ENCODE data around the gene CSMD2. TPM values are rescaled to one million over a fixed set of nuclear protein-coding genes. Genes with fewer than 3 reads are reported as not detected.

Gene CSMD2
- total RNA-seq, 1 donor from 2014 or later: 0.55 TPM

DNA sequence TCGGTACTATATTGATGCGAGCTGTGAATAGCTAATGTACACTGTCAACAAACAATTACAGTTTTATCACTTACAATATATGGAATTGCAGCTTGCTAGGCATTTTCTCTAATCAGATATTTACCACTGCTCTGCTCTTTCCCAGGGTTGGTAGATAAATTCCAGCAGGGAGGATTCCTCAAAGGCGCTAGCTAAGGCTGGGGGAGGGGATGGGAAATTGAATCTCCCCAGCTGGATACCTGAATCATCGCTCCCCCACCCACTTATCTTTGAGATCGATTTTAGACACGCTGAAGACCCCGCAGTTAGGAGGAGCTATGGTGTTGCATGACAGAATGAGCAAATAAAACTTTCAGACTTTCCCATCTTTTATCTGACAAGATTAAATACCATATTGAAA is 127.2 kb downstream of the CSMD2 start:
- Mint-ChIP-seq H3K27me3 (ENCODE audit: low read depth) (no peaks in the 10 kb centered on the region), H3K4me1 (ENCODE audit: low read depth) (no peaks in the 10 kb centered on the region), H3K4me3 (ENCODE audit: unreplicated experiment) (no peak overlapping the region), H3K9me3 (ENCODE audit: low read depth) (no peaks in the 10 kb centered on the region), H3K27ac (ENCODE audit: unreplicated experiment) (no peak overlapping the region), H3K36me3 (ENCODE audit: low read depth) (no peaks in the 10 kb centered on the region)
- TF ChIP-seq, protein P1, sequence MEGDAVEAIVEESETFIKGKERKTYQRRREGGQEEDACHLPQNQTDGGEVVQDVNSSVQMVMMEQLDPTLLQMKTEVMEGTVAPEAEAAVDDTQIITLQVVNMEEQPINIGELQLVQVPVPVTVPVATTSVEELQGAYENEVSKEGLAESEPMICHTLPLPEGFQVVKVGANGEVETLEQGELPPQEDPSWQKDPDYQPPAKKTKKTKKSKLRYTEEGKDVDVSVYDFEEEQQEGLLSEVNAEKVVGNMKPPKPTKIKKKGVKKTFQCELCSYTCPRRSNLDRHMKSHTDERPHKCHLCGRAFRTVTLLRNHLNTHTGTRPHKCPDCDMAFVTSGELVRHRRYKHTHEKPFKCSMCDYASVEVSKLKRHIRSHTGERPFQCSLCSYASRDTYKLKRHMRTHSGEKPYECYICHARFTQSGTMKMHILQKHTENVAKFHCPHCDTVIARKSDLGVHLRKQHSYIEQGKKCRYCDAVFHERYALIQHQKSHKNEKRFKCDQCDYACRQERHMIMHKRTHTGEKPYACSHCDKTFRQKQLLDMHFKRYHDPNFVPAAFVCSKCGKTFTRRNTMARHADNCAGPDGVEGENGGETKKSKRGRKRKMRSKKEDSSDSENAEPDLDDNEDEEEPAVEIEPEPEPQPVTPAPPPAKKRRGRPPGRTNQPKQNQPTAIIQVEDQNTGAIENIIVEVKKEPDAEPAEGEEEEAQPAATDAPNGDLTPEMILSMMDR (IDR thresholded peaks at IDR 0.05): no peak
- DNase-seq (ENCODE audit: low spot score): no peak

DNA sequence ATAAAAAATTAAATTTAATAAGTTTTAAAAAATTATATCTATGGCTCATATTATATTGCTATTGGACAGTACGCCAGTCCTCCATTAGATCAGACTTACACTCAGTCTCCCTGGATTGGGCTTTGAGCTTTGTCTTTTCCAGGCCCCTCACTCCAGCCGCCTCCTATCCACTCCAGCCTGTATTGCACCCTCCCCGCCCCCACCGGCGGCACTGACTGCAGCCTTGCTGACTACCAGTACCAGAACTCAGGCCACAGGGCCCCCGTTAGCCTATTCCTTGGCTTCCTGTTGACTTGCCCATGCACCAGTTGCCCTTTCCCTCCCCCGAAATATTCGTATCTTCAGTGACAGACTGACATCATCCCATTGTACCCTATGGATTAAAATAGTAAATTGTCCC is 127.9 kb downstream of the CSMD2 start:
- no peak for DNase-seq (ENCODE audit: low spot score)
- H3K9me3 Mint-ChIP-seq (ENCODE audit: low read depth): no peaks in the 10 kb centered on the region
- H3K4me1 Mint-ChIP-seq (ENCODE audit: low read depth): no peaks in the 10 kb centered on the region
- no peaks in the 10 kb centered on the region for H3K36me3 Mint-ChIP-seq (ENCODE audit: low read depth)
- H3K4me3 Mint-ChIP-seq (ENCODE audit: unreplicated experiment): no peak overlapping the region
- no peaks in the 10 kb centered on the region for H3K27me3 Mint-ChIP-seq (ENCODE audit: low read depth)
- TF ChIP-seq, protein P1 (IDR thresholded peaks at IDR 0.05): no peak
- H3K27ac Mint-ChIP-seq (ENCODE audit: unreplicated experiment): no peak overlapping the region

DNA sequence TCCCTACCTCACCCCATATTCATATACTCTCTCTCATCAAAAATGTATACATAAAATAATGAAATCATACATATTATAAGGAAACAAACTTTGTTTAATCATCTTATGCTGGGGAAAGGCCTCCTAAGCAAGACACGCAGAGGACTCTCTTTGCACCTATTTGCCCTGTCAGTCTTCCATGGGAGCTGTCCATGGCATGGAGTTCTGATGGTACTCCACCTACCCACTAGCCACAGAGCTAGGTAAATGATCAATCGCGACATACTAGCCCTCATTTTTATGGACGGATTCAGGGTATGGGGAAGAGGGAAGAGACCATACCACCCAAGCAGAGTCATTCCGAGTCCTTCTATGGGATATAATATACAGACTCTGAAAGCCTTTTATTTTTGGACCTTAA is 131.0 kb downstream of the CSMD2 start:
- Mint-ChIP-seq H3K27ac (ENCODE audit: unreplicated experiment) (no peak overlapping the region), H3K4me1 (ENCODE audit: low read depth) (no peaks in the 10 kb centered on the region), H3K27me3 (ENCODE audit: low read depth) (no peaks in the 10 kb centered on the region), H3K4me3 (ENCODE audit: unreplicated experiment) (no peak overlapping the region), H3K36me3 (ENCODE audit: low read depth) (no peaks in the 10 kb centered on the region), H3K9me3 (ENCODE audit: low read depth) (no peaks in the 10 kb centered on the region)
- no peak for DNase-seq (ENCODE audit: low spot score)
- TF ChIP-seq, protein P1 (IDR thresholded peaks at IDR 0.05): no peak

DNA sequence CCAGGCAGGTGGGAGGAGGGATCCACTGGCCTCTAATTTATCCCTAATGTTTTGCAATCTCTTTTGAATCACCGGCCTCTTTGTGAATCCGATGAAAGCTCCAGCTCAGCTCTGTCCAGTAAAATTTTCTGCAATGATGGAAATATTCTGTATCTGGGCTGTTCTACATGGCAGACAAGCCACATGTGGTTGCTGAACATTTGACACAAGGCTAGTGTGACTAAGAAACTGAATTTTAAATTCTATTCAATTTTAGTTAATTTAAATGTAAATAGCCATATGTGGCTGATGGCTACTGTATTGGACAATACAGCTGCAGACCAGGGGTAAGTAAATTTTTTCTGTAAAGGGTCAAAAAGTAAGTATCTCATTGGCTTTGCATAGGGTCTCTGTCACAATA is 135.1 kb downstream of the CSMD2 start:
- Mint-ChIP-seq H3K36me3 (ENCODE audit: low read depth) (no peaks in the 10 kb centered on the region), H3K4me3 (ENCODE audit: unreplicated experiment) (no peak overlapping the region), H3K27ac (ENCODE audit: unreplicated experiment) (no peak overlapping the region), H3K4me1 (ENCODE audit: low read depth) (no peaks in the 10 kb centered on the region), H3K27me3 (ENCODE audit: low read depth) (peaks cover 3% of the 10 kb centered on the region), H3K9me3 (ENCODE audit: low read depth) (no peaks in the 10 kb centered on the region)
- TF ChIP-seq, protein P1 (IDR thresholded peaks at IDR 0.05): no peak
- DNase-seq (ENCODE audit: low spot score): no peak

DNA sequence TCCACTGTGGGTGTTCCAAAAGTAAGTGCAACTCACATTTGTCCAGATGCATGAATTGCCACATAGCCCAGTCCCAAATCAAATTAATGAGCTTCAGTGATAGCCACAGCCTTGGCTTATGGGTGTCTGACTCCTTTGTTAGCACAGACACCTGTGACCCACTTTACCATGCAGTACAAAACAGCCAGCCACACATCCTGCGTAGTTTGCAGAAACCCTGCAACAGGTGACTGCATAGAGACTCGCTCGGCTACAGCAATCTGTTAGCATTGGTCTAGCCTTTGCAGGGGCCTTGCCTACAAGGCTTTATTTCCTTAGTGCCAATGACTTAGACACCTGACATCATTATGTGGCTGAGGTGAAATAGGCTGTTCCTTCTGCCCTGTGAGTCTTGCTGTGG is 135.5 kb downstream of the CSMD2 start:
- no peaks in the 10 kb centered on the region for H3K9me3 Mint-ChIP-seq (ENCODE audit: low read depth)
- TF ChIP-seq, protein P1 (IDR thresholded peaks at IDR 0.05): no peak
- H3K4me3 Mint-ChIP-seq (ENCODE audit: unreplicated experiment): no peak overlapping the region

More for the DNA sequence above, 135.5 kb downstream of the CSMD2 start:
- no peak overlapping the region for H3K27ac Mint-ChIP-seq (ENCODE audit: unreplicated experiment)
- no peaks in the 10 kb centered on the region for H3K4me1 Mint-ChIP-seq (ENCODE audit: low read depth)
- no peaks in the 10 kb centered on the region for H3K36me3 Mint-ChIP-seq (ENCODE audit: low read depth)
- peaks cover 3% of the 10 kb centered on the region for H3K27me3 Mint-ChIP-seq (ENCODE audit: low read depth)
- DNase-seq (ENCODE audit: low spot score): no peak
